Peyer's patch (tissue), 4 donors: ENCODE data around the gene VAV2.

Experiments used
- POLR2A ChIP-seq, 2 donors: fragments of 450-650 bp; IDR thresholded peaks; one replicate each; pipeline ENCODE4 v1.5.1; 2017; ENCODE audit warnings: antibody characterized with exemption in 2 of 2, mild to moderate bottlenecking in 2 of 2, moderate library complexity in 2 of 2
- TF ChIP-seq, protein P1 (sequence below), 6 experiments: fragments of 450-650 bp in 4 of 6; fragments of 200-600 bp in 2 of 6; sonication (generic) in 1 of 6; IDR thresholded peaks; one replicate each; pipeline ENCODE4 v1.5.1; 2017 to 2019; ENCODE audit warnings: antibody characterized with exemption in 6 of 6, mild to moderate bottlenecking in 3 of 6, moderate library complexity in 1 of 6

DNA sequence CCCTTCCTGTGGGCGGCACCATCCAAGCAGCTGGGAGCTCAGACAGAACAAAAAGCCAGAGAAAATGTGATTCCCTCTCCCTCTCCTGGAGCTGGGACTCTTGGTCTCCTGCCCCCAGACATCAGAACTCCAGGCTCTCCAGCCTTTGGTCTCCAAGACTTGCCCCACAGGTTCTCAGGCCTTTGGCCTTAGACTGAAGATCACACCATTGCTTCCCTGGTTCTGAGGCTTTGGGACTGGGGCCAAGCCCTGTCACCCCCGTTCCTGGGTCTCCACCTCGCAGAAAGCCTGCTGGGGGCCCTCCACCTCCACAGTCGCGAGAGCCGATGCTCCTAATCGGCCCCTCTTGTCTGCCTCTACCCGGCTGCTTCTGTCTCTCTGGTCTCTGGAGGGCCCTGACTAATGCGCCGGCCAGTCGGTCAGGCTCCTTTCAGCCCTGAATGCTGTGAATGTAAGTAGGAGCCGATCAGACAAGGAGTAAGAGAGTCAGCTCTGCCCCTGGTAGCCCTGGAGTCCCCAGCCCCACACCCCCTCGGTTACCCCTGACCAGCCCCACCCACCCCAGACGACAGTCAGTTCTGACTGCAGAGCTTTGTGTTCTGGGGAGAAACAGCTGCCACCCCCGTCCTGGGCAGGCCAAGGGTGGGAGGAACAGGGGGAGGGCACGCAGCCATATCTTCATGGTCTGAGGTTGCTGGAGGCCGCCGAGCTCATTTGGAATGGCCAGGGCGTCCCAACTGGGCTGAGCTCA, 57.5 kb downstream of the VAV2 start:
- no peak for TF ChIP-seq POLR2A (IDR thresholded peaks at IDR 0.05)
- TF ChIP-seq, protein P1, sequence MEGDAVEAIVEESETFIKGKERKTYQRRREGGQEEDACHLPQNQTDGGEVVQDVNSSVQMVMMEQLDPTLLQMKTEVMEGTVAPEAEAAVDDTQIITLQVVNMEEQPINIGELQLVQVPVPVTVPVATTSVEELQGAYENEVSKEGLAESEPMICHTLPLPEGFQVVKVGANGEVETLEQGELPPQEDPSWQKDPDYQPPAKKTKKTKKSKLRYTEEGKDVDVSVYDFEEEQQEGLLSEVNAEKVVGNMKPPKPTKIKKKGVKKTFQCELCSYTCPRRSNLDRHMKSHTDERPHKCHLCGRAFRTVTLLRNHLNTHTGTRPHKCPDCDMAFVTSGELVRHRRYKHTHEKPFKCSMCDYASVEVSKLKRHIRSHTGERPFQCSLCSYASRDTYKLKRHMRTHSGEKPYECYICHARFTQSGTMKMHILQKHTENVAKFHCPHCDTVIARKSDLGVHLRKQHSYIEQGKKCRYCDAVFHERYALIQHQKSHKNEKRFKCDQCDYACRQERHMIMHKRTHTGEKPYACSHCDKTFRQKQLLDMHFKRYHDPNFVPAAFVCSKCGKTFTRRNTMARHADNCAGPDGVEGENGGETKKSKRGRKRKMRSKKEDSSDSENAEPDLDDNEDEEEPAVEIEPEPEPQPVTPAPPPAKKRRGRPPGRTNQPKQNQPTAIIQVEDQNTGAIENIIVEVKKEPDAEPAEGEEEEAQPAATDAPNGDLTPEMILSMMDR (IDR thresholded peaks at IDR 0.05), result no peak
